Neutrophil (primary cell): ENCODE measurements around the gene RETN.
"Not testable (repeated sequence)": the region's sequence is repeated elsewhere in the genome, so short reads cannot be mapped to it uniquely, and the experiment has no call there.

Source experiments
- H3K27ac ChIP-seq: fragments of 200-600 bp; sonication (generic); 2 replicates; pipeline ENCODE4 v1.5.1; 2016; ENCODE audit warnings: mild to moderate bottlenecking, moderate library complexity
- H3K27me3 ChIP-seq: fragments of 200-600 bp; sonication (generic); 2 replicates; pipeline ENCODE4 v1.6.0; 2016; ENCODE audit warnings: mild to moderate bottlenecking
- H3K36me3 ChIP-seq: fragments of 200-600 bp; sonication (generic); 2 replicates; pipeline ENCODE4 v1.5.1; 2017
- H3K4me1 ChIP-seq, 2 experiments: fragments of 200-600 bp in 1 of 2; sonication (generic) in 1 of 2; 1 replicate in 1 of 2; 2 replicates in 1 of 2; pipeline versions ENCODE4 v1.5.1 to v1.6.1; 2013 to 2016; ENCODE audit warnings: low read depth in 1 of 2, low read length in 1 of 2, mild to moderate bottlenecking in 1 of 2, moderate library complexity in 1 of 2; ENCODE audit not compliant: control insufficient read depth in 1 of 2, insufficient read depth in 1 of 2
- H3K4me3 ChIP-seq, 2 experiments: fragments of 200-600 bp in 1 of 2; sonication (generic) in 1 of 2; 1 replicate in 1 of 2; 2 replicates in 1 of 2; pipeline ENCODE4 v1.5.1; 2013 to 2016; ENCODE audit warnings: low read depth in 1 of 2, low read length in 1 of 2, mild to moderate bottlenecking in 1 of 2, moderate library complexity in 1 of 2
- H3K9me3 ChIP-seq: fragments of 200-600 bp; sonication (generic); 2 replicates; pipeline ENCODE4 v1.5.1; 2016
- CTCF ChIP-seq: fragments of 200-600 bp; sonication (generic); IDR thresholded peaks from 2 replicates; pipeline ENCODE4 v1.5.1; 2016; ENCODE audit warnings: antibody characterized with exemption

The RETN gene

GRCh38 chr19:7640803-7641202 is 28.0 kb upstream of the RETN start:
- no peaks in the 10 kb centered on the region for H3K9me3 ChIP-seq
- peaks cover 63 to 73% of the 10 kb centered on the region in 2 experiments for H3K4me1 ChIP-seq
- no peak for TF ChIP-seq CTCF
- H3K27ac ChIP-seq: no peak overlapping the region
- H3K4me3 ChIP-seq: no peak overlapping the region
- peaks cover 68% of the 10 kb centered on the region for H3K36me3 ChIP-seq
- no peaks in the 10 kb centered on the region for H3K27me3 ChIP-seq

- Histone ChIP-seq H3K36me3 (peaks cover 76% of the 10 kb centered on the region), H3K9me3 (no peaks in the 10 kb centered on the region), H3K4me1 (peaks cover 65 to 73% of the 10 kb centered on the region in 2 experiments), H3K27ac (no peak overlapping the region), H3K27me3 (no peaks in the 10 kb centered on the region), H3K4me3 (no peak overlapping the region)
- no peak for TF ChIP-seq CTCF
Observed at GRCh38 chr19:7641290-7642276, 27.3 kb upstream of the RETN start.

GRCh38 chr19:7642295-7643030 is 26.4 kb upstream of the RETN start:
- no peak for TF ChIP-seq CTCF
- H3K4me1 ChIP-seq: peaks cover 66 to 69% of the 10 kb centered on the region in 2 experiments
- peaks cover 85% of the 10 kb centered on the region for H3K36me3 ChIP-seq
- no peak overlapping the region for H3K4me3 ChIP-seq
- peak overlapping the region; percentile 78 for H3K27ac ChIP-seq
- no peaks in the 10 kb centered on the region for H3K27me3 ChIP-seq
- no peaks in the 10 kb centered on the region for H3K9me3 ChIP-seq

GRCh38 chr19:7643031-7643415 is 25.8 kb upstream of the RETN start:
- no peaks in the 10 kb centered on the region for H3K9me3 ChIP-seq
- H3K4me1 ChIP-seq: peaks cover 62 to 64% of the 10 kb centered on the region in 2 experiments
- peak overlapping the region; percentile 78 for H3K27ac ChIP-seq
- no peak for TF ChIP-seq CTCF
- no peak overlapping the region for H3K4me3 ChIP-seq
- H3K27me3 ChIP-seq: no peaks in the 10 kb centered on the region
- H3K36me3 ChIP-seq: peaks cover 90% of the 10 kb centered on the region

- H3K27me3 ChIP-seq, H3K4me3 ChIP-seq: not testable (repeated sequence)
- H3K36me3 ChIP-seq: peaks cover 93% of the 10 kb centered on the region
Observed at GRCh38 chr19:7643629-7644549, 25.0 kb upstream of the RETN start.

More at GRCh38 chr19:7643629-7644549, 25.0 kb upstream of the RETN start:
- peaks cover 54 to 55% of the 10 kb centered on the region in 2 experiments for H3K4me1 ChIP-seq
- not testable (repeated sequence) for H3K9me3 ChIP-seq
- peak overlapping the region; percentile 78 for H3K27ac ChIP-seq
